Fibroblast of mammary gland (primary cell): ENCODE measurements around the gene ERCC1.

Experiments used
- DNase-seq: peaks from one replicate; pipeline ENCODE4 v3.0.0-alpha.2; 2010; ENCODE audit warnings: low read depth
- H3K4me3 ChIP-seq: 2 replicates; pipeline ENCODE4 v1.5.1; 2011; ENCODE audit warnings: low read depth, mild to moderate bottlenecking, low read length, moderate library complexity; ENCODE audit not compliant: control insufficient read depth
- CTCF ChIP-seq: conservative IDR thresholded peaks from 2 replicates; pipeline ENCODE4 v1.5.1; 2011; ENCODE audit warnings: low read depth, low read length, inconsistent platforms; ENCODE audit not compliant: control insufficient read depth, insufficient read depth

The ERCC1 gene

GRCh38 chr19:45428384-45429231 lies 4.9 kb upstream of the ERCC1 start:
- H3K4me3 ChIP-seq = peak overlapping the region; percentile 64
- peak; percentile 14 for TF ChIP-seq CTCF
- peak; percentile 41 for DNase-seq

- no peak for TF ChIP-seq CTCF
- peak overlapping the region; percentile 82 for H3K4me3 ChIP-seq
- peak; percentile 97 for DNase-seq
These were observed 708 bp upstream of the ERCC1 start for GRCh38 chr19:45424191-45425058.

GRCh38 chr19:45423033-45423588 lies 606 bp downstream of the ERCC1 start:
- no peak for TF ChIP-seq CTCF
- H3K4me3 ChIP-seq = peak overlapping the region; percentile 82
- no peak for DNase-seq

- DNase-seq = no peak
- H3K4me3 ChIP-seq = peak overlapping the region; percentile 82
- TF ChIP-seq CTCF = no peak
These were observed 1.7 kb downstream of the ERCC1 start for GRCh38 chr19:45421947-45422498.

GRCh38 chr19:45420871-45421270 lies 2.8 kb downstream of the ERCC1 start:
- TF ChIP-seq CTCF = no peak
- no peak for DNase-seq
- H3K4me3 ChIP-seq = no peak overlapping the region

GRCh38 chr19:45420356-45420755 lies 3.4 kb downstream of the ERCC1 start:
- no peak overlapping the region for H3K4me3 ChIP-seq
- DNase-seq = no peak
- no peak for TF ChIP-seq CTCF
